Esophagus mucosa (tissue), 1 donor: ENCODE results near the gene CFAP74. TPM values are rescaled to one million over a fixed set of nuclear protein-coding genes. Genes with fewer than 3 reads are reported as not detected.

Experiments used
- total RNA-seq: library from RNA; stranded (reverse); gene quantifications from one replicate; pipeline ENCODE4 v1.2.4, GENCODE V29; 2023
- donor health status: DM: yes; HTN: yes; CAD: no.

The CFAP74 gene
- total RNA-seq, 1 donor from 2014 or later: not detected

Other genes with a start within 250 kb of the CFAP74 start
- 31.8 TPM for gene NADK, start 225.3 kb downstream of the CFAP74 start, total RNA-seq
- gene GNB1, start 112.7 kb downstream of the CFAP74 start, total RNA-seq: 148 TPM
- 0.20 TPM for gene CALML6, start 88.5 kb downstream of the CFAP74 start, total RNA-seq
- gene TMEM52, start 84.5 kb downstream of the CFAP74 start, total RNA-seq: 0.32 TPM
- 0.36 TPM for gene GABRD, start 15.6 kb upstream of the CFAP74 start, total RNA-seq
- 21.3 TPM for gene PRKCZ, start 46.6 kb upstream of the CFAP74 start, total RNA-seq
- gene FAAP20, start 191.0 kb upstream of the CFAP74 start, total RNA-seq: 36.5 TPM
- gene SKI, start 224.5 kb upstream of the CFAP74 start, total RNA-seq: 21.6 TPM